Measurements from ENCODE around the gene DBF4. TPM values are rescaled to one million over a fixed set of nuclear protein-coding genes. Genes with fewer than 3 reads are reported as not detected.

The DBF4 gene
- total RNA-seq, 4 donors from 2014 or later = 7.7 to 17.3 (median 12.7) TPM

GRCh38 chr7:87877366-87878040, 1.2 kb downstream of the DBF4 start:
- TF ChIP-seq, protein P1, sequence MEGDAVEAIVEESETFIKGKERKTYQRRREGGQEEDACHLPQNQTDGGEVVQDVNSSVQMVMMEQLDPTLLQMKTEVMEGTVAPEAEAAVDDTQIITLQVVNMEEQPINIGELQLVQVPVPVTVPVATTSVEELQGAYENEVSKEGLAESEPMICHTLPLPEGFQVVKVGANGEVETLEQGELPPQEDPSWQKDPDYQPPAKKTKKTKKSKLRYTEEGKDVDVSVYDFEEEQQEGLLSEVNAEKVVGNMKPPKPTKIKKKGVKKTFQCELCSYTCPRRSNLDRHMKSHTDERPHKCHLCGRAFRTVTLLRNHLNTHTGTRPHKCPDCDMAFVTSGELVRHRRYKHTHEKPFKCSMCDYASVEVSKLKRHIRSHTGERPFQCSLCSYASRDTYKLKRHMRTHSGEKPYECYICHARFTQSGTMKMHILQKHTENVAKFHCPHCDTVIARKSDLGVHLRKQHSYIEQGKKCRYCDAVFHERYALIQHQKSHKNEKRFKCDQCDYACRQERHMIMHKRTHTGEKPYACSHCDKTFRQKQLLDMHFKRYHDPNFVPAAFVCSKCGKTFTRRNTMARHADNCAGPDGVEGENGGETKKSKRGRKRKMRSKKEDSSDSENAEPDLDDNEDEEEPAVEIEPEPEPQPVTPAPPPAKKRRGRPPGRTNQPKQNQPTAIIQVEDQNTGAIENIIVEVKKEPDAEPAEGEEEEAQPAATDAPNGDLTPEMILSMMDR (IDR thresholded peaks at IDR 0.05; ENCODE audit: low read depth) = no peak

DNA sequence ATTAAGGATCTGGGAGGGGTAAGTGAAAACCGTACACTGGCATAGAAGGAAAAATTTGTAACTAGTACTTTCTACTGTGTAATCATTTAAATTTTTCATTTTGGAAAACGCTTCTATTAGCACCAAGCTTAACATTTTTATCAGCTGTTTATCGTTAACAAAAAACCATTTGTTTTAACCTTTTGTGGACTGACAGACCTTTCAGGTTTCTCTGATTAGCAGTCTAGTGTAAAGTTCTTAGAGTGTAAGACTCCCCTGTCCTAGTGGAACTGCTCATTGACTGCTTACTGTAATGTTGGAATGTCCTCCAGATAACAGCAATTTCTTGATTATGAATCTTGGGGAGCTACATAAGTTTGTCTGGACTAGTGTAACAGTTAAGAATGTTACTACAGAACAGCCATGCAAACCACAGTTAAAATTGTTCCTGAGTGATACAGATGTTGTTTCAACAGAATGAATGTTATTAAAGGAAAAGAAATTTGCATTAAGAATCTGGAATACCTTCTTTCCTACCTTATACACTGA, 2.0 kb downstream of the DBF4 start:
- TF ChIP-seq, protein P1 (IDR thresholded peaks at IDR 0.05; ENCODE audit: low read depth) = no peak

GRCh38 chr7:87882151-87882937, 6.1 kb downstream of the DBF4 start:
- TF ChIP-seq, protein P1 (IDR thresholded peaks at IDR 0.05; ENCODE audit: low read depth) = no peak

DNA sequence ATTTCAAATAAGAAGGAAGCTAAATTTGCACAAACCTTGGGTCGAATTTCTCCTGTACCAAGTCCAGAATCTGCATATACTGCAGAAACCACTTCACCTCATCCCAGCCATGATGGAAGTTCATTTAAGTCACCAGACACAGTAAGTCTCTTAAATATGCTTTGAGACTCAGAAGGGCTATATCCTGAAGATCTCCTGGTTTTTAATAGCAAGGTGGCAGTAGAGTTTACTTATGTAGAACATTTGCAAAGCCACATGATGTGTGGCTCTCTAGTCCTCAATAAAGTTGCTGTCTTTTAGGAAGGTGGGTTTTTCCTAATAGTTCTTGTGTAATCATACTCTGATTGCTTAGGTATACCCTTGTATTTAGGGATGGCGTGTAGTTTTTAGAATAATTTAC, 8.7 kb downstream of the DBF4 start:
- TF ChIP-seq, protein P1 (IDR thresholded peaks at IDR 0.05; ENCODE audit: low read depth) = no peak

- TF ChIP-seq, protein P1 (IDR thresholded peaks at IDR 0.05; ENCODE audit: low read depth) = no peak
Measured at GRCh38 chr7:87886875-87887274, 10.6 kb downstream of the DBF4 start.

DNA sequence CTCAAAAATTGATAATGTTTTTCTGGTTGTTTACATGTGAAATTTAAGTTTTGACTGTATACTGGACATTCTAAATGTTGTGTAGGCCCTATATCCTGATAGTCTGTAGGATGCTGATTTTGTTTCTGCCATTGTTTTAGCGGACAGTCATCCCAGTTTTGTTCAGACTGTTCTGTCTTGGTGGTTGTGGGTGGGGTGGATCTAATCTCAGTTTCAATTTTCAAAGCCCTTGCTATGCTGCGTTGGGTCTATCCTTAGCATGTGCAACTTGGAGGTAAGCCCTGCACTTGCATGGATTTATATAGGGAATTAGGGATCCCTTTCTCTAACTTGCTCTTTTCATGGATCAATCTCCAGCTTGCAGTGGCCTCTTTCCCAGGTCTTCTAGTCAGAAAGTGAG, 19.1 kb downstream of the DBF4 start:
- TF ChIP-seq, protein P1 (IDR thresholded peaks at IDR 0.05; ENCODE audit: low read depth) = no peak

- TF ChIP-seq, protein P1 (IDR thresholded peaks at IDR 0.05; ENCODE audit: low read depth) = no peak
Measured at GRCh38 chr7:87899255-87899654, 23.0 kb downstream of the DBF4 start.
